ENCODE measurements around the gene FHIP1A.

DNA sequence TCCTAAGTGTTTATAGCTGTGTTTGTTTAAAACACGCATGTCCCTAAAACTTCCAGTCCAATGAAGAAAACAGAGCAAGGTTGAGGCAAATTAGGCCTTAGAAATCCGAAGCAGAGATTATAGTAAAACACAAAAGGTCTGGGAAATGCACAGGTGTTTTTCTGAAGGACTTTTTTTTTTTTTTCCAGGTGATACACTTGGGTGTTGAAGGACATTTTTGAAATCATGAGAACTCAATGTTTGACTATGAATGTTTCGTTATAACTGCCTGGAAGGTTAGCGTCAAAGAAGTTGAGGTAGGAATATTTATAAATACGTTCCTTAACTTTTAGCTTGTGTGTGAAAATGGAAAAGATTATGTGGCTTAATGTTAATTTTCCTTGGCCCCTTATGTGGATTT is 45.5 kb downstream of the FHIP1A start:
- TF ChIP-seq, protein P1, sequence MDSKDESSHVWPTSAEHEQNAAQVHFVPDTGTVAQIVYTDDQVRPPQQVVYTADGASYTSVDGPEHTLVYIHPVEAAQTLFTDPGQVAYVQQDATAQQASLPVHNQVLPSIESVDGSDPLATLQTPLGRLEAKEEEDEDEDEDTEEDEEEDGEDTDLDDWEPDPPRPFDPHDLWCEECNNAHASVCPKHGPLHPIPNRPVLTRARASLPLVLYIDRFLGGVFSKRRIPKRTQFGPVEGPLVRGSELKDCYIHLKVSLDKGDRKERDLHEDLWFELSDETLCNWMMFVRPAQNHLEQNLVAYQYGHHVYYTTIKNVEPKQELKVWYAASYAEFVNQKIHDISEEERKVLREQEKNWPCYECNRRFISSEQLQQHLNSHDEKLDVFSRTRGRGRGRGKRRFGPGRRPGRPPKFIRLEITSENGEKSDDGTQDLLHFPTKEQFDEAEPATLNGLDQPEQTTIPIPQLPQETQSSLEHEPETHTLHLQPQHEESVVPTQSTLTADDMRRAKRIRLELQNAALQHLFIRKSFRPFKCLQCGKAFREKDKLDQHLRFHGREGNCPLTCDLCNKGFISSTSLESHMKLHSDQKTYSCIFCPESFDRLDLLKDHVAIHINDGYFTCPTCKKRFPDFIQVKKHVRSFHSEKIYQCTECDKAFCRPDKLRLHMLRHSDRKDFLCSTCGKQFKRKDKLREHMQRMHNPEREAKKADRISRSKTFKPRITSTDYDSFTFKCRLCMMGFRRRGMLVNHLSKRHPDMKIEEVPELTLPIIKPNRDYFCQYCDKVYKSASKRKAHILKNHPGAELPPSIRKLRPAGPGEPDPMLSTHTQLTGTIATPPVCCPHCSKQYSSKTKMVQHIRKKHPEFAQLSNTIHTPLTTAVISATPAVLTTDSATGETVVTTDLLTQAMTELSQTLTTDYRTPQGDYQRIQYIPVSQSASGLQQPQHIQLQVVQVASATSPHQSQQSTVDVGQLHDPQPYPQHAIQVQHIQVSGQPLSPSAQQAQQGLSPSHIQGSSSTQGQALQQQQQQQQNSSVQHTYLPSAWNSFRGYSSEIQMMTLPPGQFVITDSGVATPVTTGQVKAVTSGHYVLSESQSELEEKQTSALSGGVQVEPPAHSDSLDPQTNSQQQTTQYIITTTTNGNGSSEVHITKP (tag by site-specific recombination; IDR thresholded peaks at IDR 0.05) = no peak
- no peak for TF ChIP-seq ZBTB7A (tag by site-specific recombination; IDR thresholded peaks at IDR 0.05; ENCODE audit: low read depth)
- no peak for TF ChIP-seq ZNF561 (tag by site-specific recombination; IDR thresholded peaks at IDR 0.05; ENCODE audit: borderline replicate concordance)
- TF ChIP-seq ZFP41 (tag by site-specific recombination; IDR thresholded peaks at IDR 0.05; ENCODE audit: borderline replicate concordance) = no peak
- TF ChIP-seq, protein P2, sequence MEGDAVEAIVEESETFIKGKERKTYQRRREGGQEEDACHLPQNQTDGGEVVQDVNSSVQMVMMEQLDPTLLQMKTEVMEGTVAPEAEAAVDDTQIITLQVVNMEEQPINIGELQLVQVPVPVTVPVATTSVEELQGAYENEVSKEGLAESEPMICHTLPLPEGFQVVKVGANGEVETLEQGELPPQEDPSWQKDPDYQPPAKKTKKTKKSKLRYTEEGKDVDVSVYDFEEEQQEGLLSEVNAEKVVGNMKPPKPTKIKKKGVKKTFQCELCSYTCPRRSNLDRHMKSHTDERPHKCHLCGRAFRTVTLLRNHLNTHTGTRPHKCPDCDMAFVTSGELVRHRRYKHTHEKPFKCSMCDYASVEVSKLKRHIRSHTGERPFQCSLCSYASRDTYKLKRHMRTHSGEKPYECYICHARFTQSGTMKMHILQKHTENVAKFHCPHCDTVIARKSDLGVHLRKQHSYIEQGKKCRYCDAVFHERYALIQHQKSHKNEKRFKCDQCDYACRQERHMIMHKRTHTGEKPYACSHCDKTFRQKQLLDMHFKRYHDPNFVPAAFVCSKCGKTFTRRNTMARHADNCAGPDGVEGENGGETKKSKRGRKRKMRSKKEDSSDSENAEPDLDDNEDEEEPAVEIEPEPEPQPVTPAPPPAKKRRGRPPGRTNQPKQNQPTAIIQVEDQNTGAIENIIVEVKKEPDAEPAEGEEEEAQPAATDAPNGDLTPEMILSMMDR (tag by site-specific recombination; IDR thresholded peaks at IDR 0.05) = no peak
- no peak for TF ChIP-seq KLF10 (tag by site-specific recombination; IDR thresholded peaks at IDR 0.05)
- TF ChIP-seq SP2 (tag by site-specific recombination; IDR thresholded peaks at IDR 0.05) = no peak
